ENCODE measurements around the gene CCM2. TPM values are rescaled to one million over a fixed set of nuclear protein-coding genes. Genes with fewer than 3 reads are reported as not detected.

CCM2 gene
- total RNA-seq (ENCODE audit: low replicate concordance), result 29.8 and 33.8 TPM in 2 replicates
- long read RNA-seq, partial matches to known transcripts, result 3 of 9 reads
- long read RNA-seq, other reads (novel, unspliced or antisense), result 3 of 9 reads

- TF ChIP-seq, protein P1, sequence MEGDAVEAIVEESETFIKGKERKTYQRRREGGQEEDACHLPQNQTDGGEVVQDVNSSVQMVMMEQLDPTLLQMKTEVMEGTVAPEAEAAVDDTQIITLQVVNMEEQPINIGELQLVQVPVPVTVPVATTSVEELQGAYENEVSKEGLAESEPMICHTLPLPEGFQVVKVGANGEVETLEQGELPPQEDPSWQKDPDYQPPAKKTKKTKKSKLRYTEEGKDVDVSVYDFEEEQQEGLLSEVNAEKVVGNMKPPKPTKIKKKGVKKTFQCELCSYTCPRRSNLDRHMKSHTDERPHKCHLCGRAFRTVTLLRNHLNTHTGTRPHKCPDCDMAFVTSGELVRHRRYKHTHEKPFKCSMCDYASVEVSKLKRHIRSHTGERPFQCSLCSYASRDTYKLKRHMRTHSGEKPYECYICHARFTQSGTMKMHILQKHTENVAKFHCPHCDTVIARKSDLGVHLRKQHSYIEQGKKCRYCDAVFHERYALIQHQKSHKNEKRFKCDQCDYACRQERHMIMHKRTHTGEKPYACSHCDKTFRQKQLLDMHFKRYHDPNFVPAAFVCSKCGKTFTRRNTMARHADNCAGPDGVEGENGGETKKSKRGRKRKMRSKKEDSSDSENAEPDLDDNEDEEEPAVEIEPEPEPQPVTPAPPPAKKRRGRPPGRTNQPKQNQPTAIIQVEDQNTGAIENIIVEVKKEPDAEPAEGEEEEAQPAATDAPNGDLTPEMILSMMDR (conservative IDR thresholded peaks at IDR 0.05), result no peak
- Mint-ChIP-seq H3K4me1 (ENCODE audit: unreplicated experiment) (peaks cover 14% of the 10 kb centered on the region), H3K27ac (peak within 1 kb of the TSS; percentile 96), H3K27me3 (no peaks in the 10 kb centered on the region), H3K36me3 (peaks cover 3% of the 10 kb centered on the region), H3K4me3 (peak within 1 kb of the TSS; percentile 95), H3K9me3 (no peaks in the 10 kb centered on the region)
- peak; percentile 77 for DNase-seq (ENCODE audit: extremely low spot score, unreplicated experiment)
Measured at GRCh38 chr7:45000093-45001032, at the start of gene CCM2. Gene CCM2 (plus strand): TSS chr7:45000201. CDS start chr7:45000334, 133 bp downstream.

DNA sequence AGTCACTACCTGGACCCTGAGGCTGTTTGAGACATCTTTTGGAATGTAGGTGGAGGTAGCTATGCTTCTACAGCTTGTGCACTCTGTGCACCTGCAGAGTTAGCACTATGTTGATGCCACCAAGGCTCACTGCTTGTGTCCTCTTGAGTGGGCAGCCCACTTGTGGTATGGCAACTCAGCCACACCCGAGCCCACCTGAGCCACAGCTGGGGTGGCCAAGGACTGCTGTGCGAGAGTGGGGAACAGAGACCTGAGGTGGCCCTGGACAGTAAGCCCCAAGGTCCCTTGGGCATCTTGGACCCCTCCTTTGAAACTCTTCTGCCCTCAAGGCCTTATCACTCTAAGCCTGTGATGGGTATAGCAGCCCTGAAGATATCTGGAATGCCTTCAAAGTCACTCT, 46.8 kb upstream of the CCM2 start:
- Mint-ChIP-seq H3K4me3 (no peak overlapping the region), H3K36me3 (no peaks in the 10 kb centered on the region), H3K27me3 (peaks cover 26% of the 10 kb centered on the region), H3K4me1 (ENCODE audit: unreplicated experiment) (peaks cover 6% of the 10 kb centered on the region), H3K9me3 (no peaks in the 10 kb centered on the region), H3K27ac (no peak overlapping the region)
- TF ChIP-seq, protein P1 (conservative IDR thresholded peaks at IDR 0.05), result no peak
- no peak for DNase-seq (ENCODE audit: extremely low spot score, unreplicated experiment)

DNA sequence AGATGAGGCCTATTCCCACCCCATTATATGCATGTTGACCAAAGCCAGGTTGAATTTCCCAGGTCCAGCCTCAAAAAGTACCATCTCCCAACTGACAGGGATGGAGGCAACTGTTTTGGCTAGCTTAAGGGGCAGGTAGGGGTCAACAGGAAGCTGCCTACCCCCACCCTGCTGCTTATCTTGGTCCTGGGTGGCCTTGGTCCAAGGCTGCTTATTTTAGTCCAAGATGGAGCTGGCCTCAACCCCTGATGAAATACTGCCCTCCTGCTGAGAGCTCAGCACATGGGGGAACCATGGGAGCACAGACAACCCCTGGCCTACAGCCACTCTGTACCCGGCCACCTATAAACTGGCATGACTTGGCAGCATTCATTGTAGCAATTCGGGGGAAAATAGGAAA, 44.3 kb upstream of the CCM2 start:
- no peaks in the 10 kb centered on the region for H3K9me3 Mint-ChIP-seq
- H3K27me3 Mint-ChIP-seq, result peaks cover 31% of the 10 kb centered on the region
- DNase-seq (ENCODE audit: extremely low spot score, unreplicated experiment), result peak; percentile 22
- H3K4me3 Mint-ChIP-seq, result no peak overlapping the region
- no peak overlapping the region for H3K27ac Mint-ChIP-seq
- TF ChIP-seq, protein P1 (conservative IDR thresholded peaks at IDR 0.05), result no peak
- no peaks in the 10 kb centered on the region for H3K36me3 Mint-ChIP-seq
- peaks cover 6% of the 10 kb centered on the region for H3K4me1 Mint-ChIP-seq (ENCODE audit: unreplicated experiment)

DNA sequence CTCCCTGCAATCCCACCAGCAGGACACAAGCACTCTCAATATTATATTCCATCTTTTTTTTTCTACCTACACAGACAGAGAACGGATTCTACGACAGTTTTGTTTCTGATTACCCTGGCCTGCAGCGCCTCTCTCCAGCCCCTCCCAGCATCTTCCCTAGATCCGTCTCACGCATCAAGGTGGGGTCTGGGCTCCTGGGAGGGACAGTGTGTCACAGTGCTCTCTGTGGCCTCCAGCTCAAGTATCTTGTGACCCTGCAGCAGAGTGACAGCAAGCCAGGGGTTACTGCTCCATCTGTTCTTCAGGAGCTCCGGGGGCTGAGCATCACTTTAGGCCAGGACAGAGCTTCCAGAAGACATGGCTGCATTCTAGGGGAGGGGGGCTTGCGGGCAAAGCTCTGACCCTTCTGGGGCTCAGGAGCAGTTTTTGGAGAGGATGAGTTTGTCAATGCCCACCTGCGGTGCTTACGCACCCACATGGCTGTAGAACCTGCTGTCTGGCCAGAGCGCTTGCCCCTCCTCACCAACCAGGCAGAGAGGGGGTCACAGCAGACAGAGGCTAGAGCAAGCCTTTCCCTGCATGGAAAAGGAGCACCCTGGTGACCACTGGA, 43.7 kb upstream of the CCM2 start:
- Mint-ChIP-seq H3K4me1 (ENCODE audit: unreplicated experiment) (peaks cover 6% of the 10 kb centered on the region), H3K36me3 (no peaks in the 10 kb centered on the region), H3K9me3 (no peaks in the 10 kb centered on the region), H3K27ac (no peak overlapping the region), H3K27me3 (peaks cover 27% of the 10 kb centered on the region), H3K4me3 (no peak overlapping the region)
- DNase-seq (ENCODE audit: extremely low spot score, unreplicated experiment), result peak; percentile 31
- TF ChIP-seq, protein P1 (conservative IDR thresholded peaks at IDR 0.05), result no peak

GRCh38 chr7:44958645-44959344, 41.2 kb upstream of the CCM2 start:
- TF ChIP-seq, protein P1 (conservative IDR thresholded peaks at IDR 0.05), result no peak
- Mint-ChIP-seq H3K9me3 (no peaks in the 10 kb centered on the region), H3K4me3 (no peak overlapping the region), H3K4me1 (ENCODE audit: unreplicated experiment) (peaks cover 6% of the 10 kb centered on the region), H3K27ac (no peak overlapping the region), H3K27me3 (peaks cover 25% of the 10 kb centered on the region), H3K36me3 (no peaks in the 10 kb centered on the region)
- DNase-seq (ENCODE audit: extremely low spot score, unreplicated experiment), result no peak

All from type B pancreatic cell (in vitro differentiated cells).